CD4-positive, alpha-beta T cell (primary cell): ENCODE results near the gene NKAIN1. TPM values are rescaled to one million over a fixed set of nuclear protein-coding genes. Genes with fewer than 3 reads are reported as not detected.

ENCODE experiments used
- ATAC-seq: fragments of 200-7000 bp; cut with Tn5 transposase; one replicate; pipeline ENCODE4 v1.10.0; 2022; ENCODE audit warnings: mild to moderate bottlenecking; ENCODE audit not compliant: poor library complexity
- CTCF ChIA-PET: fragments of 350-600 bp; sonication (Branson Sonifier 250); formaldehyde crosslinking; loops from one replicate; lab custom pipeline; 2021; ENCODE audit warnings: antibody characterized with exemption, inconsistent platforms; lab: Charles Lee
- POLR2A ChIA-PET: fragments of 350-600 bp; sonication (Branson Sonifier 250); formaldehyde crosslinking; loops from one replicate; lab custom pipeline; 2021; ENCODE audit warnings: antibody characterized with exemption, inconsistent platforms; lab: Charles Lee
- DNase-seq, 14 experiments: peaks; one replicate each; pipeline ENCODE4 v3.0.0-alpha.2; 2013 to 2020; ENCODE audit warnings: mixed read lengths in 2 of 14
- H3K27ac ChIP-seq, 2 donors: one replicate each; pipeline versions ENCODE4 v1.5.1 to v1.7.0; 2013; ENCODE audit warnings: low read length in 2 of 2, low read depth in 1 of 2, mild to moderate bottlenecking in 1 of 2
- H3K27me3 ChIP-seq, 2 experiments: 1 replicate in 1 of 2; 2 replicates in 1 of 2; pipeline versions ENCODE4 v1.6.1 to v1.7.0; 2013; ENCODE audit warnings: low read length in 2 of 2, control low read depth in 1 of 2, mild to moderate bottlenecking in 1 of 2, moderate library complexity in 1 of 2; ENCODE audit not compliant: insufficient read depth in 2 of 2, control insufficient read depth in 1 of 2
- H3K36me3 ChIP-seq: one replicate; pipeline ENCODE4 v1.6.1; 2013; ENCODE audit warnings: low read length, control low read depth; ENCODE audit not compliant: insufficient read depth
- H3K4me1 ChIP-seq: one replicate; pipeline ENCODE4 v1.6.1; 2013; ENCODE audit warnings: low read length, control low read depth; ENCODE audit not compliant: insufficient read depth
- H3K4me3 ChIP-seq: one replicate; pipeline ENCODE4 v1.5.1; 2013; ENCODE audit warnings: mild to moderate bottlenecking, low read length, moderate library complexity
- H3K9me3 ChIP-seq, 2 experiments: 1 replicate in 1 of 2; 2 replicates in 1 of 2; pipeline versions ENCODE4 v1.6.1 to v1.7.0; 2013; ENCODE audit warnings: low read length in 2 of 2, mild to moderate bottlenecking in 2 of 2, control low read depth in 1 of 2, moderate library complexity in 1 of 2; ENCODE audit not compliant: control insufficient read depth in 1 of 2, insufficient read depth in 1 of 2
- H3K27ac Mint-ChIP-seq: one replicate; pipeline ENCODE4 v1.8.0; 2020; ENCODE audit warnings: mixed read lengths
- H3K27me3 Mint-ChIP-seq: one replicate; pipeline ENCODE4 v1.8.0; 2021; ENCODE audit warnings: mixed read lengths
- H3K36me3 Mint-ChIP-seq: one replicate; pipeline ENCODE4 v1.8.0; 2021; ENCODE audit warnings: low read depth, mixed read lengths
- H3K4me1 Mint-ChIP-seq: one replicate; pipeline ENCODE4 v1.8.0; 2021; ENCODE audit warnings: low read depth, mixed read lengths
- H3K4me3 Mint-ChIP-seq: one replicate; pipeline ENCODE4 v1.8.0; 2020; ENCODE audit warnings: mild to moderate bottlenecking, mixed read lengths
- H3K9me3 Mint-ChIP-seq: one replicate; pipeline ENCODE4 v1.8.0; 2020; ENCODE audit warnings: mixed read lengths
- CTCF ChIP-seq: fragments of 200-600 bp; IDR thresholded peaks from one replicate; pipeline ENCODE4 v1.8.0; 2022; ENCODE audit warnings: antibody characterized with exemption, mild to moderate bottlenecking
- intact Hi-C, 2 experiments: fragments of 100-400 bp; cut with DNase I in 1 of 2; cut with micrococcal nuclease in 1 of 2; formaldehyde crosslinking; loops; one replicate each; pipeline versions ENCODE4 v1.15.1 to v1.9.0; 2023 to 2025; cut with DNase I, micrococcal nuclease
- total RNA-seq, 174 experiments: library from RNA in 2 of 174; stranded (reverse) in 2 of 174; gene quantifications; one replicate each; pipeline ENCODE4 v1.2.3 and lab custom pipeline; 2021 to 2026

Gene NKAIN1
- total RNA-seq, 2 experiments from 2014 or later, result not detected

- POLR2A ChIA-PET, result no interaction called here
- no peak for ATAC-seq
These were observed 1.1 kb downstream of the NKAIN1 start for GRCh38 chr1:31238612-31238985.

GRCh38 chr1:31234870-31235269 is 4.8 kb downstream of the NKAIN1 start:
- intact Hi-C loops, result no loop called here
- ATAC-seq (no peak), DNase-seq (no peak)
- H3K9me3 Mint-ChIP-seq, result no peaks in the 10 kb centered on the region
- no peaks in the 10 kb centered on the region for H3K36me3 Mint-ChIP-seq
- H3K27ac Mint-ChIP-seq, result no peak overlapping the region
- Histone ChIP-seq H3K4me3 (no peak overlapping the region), H3K36me3 (no peaks in the 10 kb centered on the region), H3K9me3 (no peaks in the 10 kb centered on the region), H3K27ac (no peak overlapping the region), H3K4me1 (no peaks in the 10 kb centered on the region), H3K27me3 (peaks cover 39 to 40% of the 10 kb centered on the region in 2 experiments)
- peaks cover 6% of the 10 kb centered on the region for H3K4me1 Mint-ChIP-seq
- no peak for TF ChIP-seq CTCF
- ChIA-PET POLR2A (no interaction called here), CTCF (no interaction called here)
- H3K27me3 Mint-ChIP-seq, result peaks cover 59% of the 10 kb centered on the region
- H3K4me3 Mint-ChIP-seq, result no peak overlapping the region

More at GRCh38 chr1:31238612-31238985, 1.1 kb downstream of the NKAIN1 start:
- H3K4me1 Mint-ChIP-seq, result peaks cover 15% of the 10 kb centered on the region
- peak overlapping the region; percentile 34 for H3K4me3 Mint-ChIP-seq
- Histone ChIP-seq H3K9me3 (no peaks in the 10 kb centered on the region), H3K36me3 (no peaks in the 10 kb centered on the region), H3K4me3 (no peak overlapping the region), H3K27ac (no peak overlapping the region), H3K4me1 (no peaks in the 10 kb centered on the region), H3K27me3 (peaks cover 50 to 51% of the 10 kb centered on the region in 2 experiments)
- DNase-seq, result no peak
- CTCF ChIA-PET, result no interaction called here
- H3K27ac Mint-ChIP-seq, result no peak overlapping the region
- TF ChIP-seq CTCF, result no peak
- intact Hi-C loops, result no loop called here
- no peaks in the 10 kb centered on the region for H3K9me3 Mint-ChIP-seq
- H3K36me3 Mint-ChIP-seq, result no peaks in the 10 kb centered on the region
- H3K27me3 Mint-ChIP-seq, result peaks cover 65% of the 10 kb centered on the region

DNA sequence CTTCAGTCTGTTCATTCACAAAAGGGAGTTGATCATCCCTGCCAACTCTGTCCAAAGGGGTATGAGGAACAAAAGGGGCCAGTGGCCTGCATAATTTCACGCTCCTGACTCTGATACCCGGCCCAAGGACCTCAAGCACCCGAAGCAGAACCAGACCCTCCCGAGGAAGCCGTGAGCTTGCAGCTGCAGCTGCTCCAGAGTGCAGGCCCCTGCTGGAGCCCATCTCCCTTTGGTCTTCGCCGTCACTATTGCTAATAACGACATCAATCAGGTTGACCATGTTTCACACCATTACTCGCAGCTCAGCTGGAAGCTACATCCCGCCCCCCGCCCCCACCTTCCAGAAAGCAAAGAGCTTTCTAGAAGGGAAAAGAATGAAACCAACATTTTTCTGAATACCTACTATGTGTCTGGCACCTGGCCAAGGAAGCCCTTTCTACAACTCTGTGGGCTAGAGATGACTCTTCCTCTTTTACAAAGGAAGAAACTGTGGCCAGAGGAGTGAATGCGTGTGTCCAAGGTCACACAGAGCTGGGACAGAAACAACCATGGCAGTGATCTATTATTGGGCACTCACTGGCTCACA is 5.5 kb downstream of the NKAIN1 start:
- H3K4me1 Mint-ChIP-seq, result peaks cover 6% of the 10 kb centered on the region
- CTCF ChIA-PET, result no interaction called here
- DNase-seq (no peak), ATAC-seq (no peak)
- H3K36me3 ChIP-seq, result no peaks in the 10 kb centered on the region
- no peak overlapping the region for H3K4me3 Mint-ChIP-seq
- H3K9me3 ChIP-seq, result no peaks in the 10 kb centered on the region
- no peak overlapping the region for H3K27ac Mint-ChIP-seq
- H3K36me3 Mint-ChIP-seq, result no peaks in the 10 kb centered on the region
- H3K4me1 ChIP-seq, result no peaks in the 10 kb centered on the region
- H3K27me3 Mint-ChIP-seq, result peaks cover 58% of the 10 kb centered on the region
- no peak for TF ChIP-seq CTCF
- peaks cover 39 to 40% of the 10 kb centered on the region in 2 experiments for H3K27me3 ChIP-seq
- H3K4me3 ChIP-seq, result no peak overlapping the region
- H3K27ac ChIP-seq, result no peak overlapping the region
- POLR2A ChIA-PET, result no interaction called here
- H3K9me3 Mint-ChIP-seq, result no peaks in the 10 kb centered on the region
- intact Hi-C loops, result no loop called here
